ENCODE results near the gene CCSER2.

- TF ChIP-seq CTCF (optimal IDR thresholded peaks at IDR 0.05 in 1 of 3, IDR thresholded peaks at IDR 0.05 in 1 of 3, conservative IDR thresholded peaks at IDR 0.05 in 1 of 3; ENCODE audit: extremely low read depth in 1 of 3, insufficient read depth in 2 of 3, low read length in 3 of 3) (no peak), EZH2 (IDR thresholded peaks at IDR 0.05; ENCODE audit: low read length) (no peak)
Measured at GRCh38 chr10:84373000-84373399, 44.6 kb downstream of the CCSER2 start.
